HG03565 (cell line): ENCODE measurements around the gene TENT5A.

Experiments
- ATAC-seq: cut with Tn5 transposase; IDR thresholded peaks from one replicate; pipeline ENCODE4 v1.9.1; 2021; ENCODE audit warnings: mild to moderate bottlenecking, moderate library complexity; ENCODE audit not compliant: unreplicated experiment

TENT5A gene

GRCh38 chr6:81718126-81718525 lies 34.4 kb downstream of the TENT5A start:
- no peak for ATAC-seq

- no peak for ATAC-seq
Observed at GRCh38 chr6:81714684-81715083, 37.8 kb downstream of the TENT5A start.

- no peak for ATAC-seq
Observed at GRCh38 chr6:81713205-81713604, 39.3 kb downstream of the TENT5A start.

GRCh38 chr6:81708113-81708699 lies 44.3 kb downstream of the TENT5A start:
- ATAC-seq: no peak

DNA sequence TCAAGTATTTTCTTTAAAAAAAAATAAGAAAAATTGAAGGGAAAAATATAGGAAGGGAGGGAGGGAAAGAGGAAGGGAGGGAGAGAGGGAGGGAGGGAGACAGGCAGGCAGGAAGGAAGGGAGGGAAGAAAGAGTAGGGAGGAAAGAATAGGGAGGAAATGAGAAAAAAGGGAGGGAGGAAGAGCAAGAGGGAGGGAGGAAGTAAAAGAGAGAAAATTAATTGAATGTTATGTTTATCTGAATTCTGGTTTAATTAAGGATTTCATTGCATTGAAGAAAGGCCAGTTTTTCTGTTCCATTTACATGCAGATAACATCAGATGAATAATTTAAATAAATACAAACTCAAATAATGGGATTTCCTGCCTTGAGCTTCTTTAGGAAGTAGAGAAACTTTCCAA lies 47.8 kb downstream of the TENT5A start:
- no peak for ATAC-seq

DNA sequence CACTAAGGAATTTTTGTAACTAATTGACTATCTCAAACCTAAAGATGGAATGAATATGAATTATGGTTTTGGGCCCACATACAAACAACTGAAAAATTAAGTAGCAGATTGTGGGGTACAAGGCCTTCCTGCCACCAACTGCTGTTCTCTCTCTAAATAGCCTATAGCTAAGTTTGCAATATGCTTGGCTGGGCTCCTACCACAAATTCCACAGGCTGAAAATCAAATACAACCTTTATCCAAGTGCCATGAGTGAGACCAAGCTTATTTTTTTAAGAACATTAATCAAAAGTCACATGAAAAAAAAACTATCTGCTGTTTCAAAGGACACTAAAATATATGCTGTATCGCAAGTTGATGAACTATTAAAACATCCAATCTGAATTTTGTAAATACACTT lies 52.1 kb downstream of the TENT5A start:
- ATAC-seq: no peak

GRCh38 chr6:81697559-81697958 lies 54.9 kb downstream of the TENT5A start:
- ATAC-seq: no peak

GRCh38 chr6:81696524-81696923 lies 56.0 kb downstream of the TENT5A start:
- no peak for ATAC-seq
